ENCODE measurements around the gene AMPH.
"Not testable (repeated sequence)": the region's sequence is repeated elsewhere in the genome, so short reads cannot be mapped to it uniquely, and the experiment has no call there.

Gene AMPH

DNA sequence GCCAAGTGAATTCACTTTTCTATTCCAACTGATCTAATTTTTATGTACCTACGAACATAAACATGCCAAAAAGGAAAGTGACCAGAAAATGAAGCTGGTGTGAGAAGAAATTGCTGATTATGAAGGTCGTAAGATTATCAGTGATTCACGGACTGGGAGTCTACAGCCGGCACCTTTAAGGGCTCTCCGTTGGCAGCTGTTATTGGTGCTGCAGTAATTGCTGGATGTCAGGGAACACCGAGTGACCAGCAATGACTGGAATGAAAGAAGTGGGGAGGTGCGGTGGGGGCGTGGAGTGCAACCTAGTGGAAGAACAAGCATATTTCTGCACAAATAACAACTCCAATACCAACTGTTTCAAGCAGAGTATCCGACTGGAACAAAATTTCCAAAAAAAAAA is 247.9 kb downstream of the AMPH start:
- no peak for DNase-seq

DNA sequence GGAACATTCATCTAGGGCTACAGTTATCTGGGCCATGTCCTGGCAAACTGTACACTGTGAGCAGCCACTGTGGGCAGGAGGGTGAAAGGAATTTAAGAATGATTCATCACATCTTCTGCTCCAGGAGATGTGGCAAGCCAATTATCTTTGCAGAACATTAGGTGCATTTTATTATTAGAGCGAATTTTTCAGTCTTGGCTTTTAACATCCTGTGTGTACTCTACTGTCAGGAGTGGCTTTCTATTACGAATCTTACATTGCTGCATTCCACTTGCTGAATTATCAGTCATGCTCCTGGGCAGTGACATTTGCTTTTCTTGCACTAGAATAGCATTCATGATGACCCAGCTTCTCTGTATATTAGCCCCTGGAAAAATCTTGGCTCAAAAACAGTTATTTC is 248.5 kb downstream of the AMPH start:
- DNase-seq, result no peak

DNA sequence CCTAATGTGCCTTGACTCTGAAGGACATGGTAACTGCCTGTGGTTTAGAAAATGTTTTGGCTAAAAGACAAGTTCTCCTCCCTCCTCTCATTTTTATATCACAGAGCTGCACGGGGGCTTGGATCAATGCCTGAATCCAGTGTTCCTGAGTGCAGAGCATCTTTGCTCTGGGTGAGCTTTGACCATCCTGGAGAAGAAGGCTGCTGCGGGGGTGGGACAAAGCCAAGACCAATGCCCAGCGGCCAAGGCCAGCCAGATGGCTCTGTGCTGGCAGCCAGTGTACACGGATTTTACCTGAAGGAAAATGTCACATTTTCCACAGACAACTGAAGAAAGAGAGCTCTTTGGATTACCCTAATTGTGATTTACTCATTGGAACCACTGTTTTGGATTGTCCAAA is 255.7 kb downstream of the AMPH start:
- no peak for DNase-seq

DNA sequence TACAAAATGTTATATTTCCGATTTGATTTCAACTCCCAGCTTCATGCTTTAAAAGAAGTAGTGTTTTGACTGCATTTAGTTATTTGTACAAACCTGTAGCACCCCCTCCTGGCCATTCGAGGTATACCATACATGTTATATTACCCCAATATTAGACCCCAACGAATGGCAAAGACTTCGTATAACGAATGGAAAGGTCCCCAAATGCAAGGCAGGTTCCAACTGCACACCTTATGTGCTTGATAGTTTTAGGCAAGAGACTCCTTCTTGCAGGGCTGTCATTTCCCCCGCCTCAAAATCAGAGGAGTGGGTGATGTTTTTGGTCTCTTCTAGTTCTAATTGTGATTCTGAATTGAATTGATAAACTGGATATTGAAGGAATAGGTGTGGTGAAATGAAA is 256.7 kb downstream of the AMPH start:
- DNase-seq, result no peak

DNA sequence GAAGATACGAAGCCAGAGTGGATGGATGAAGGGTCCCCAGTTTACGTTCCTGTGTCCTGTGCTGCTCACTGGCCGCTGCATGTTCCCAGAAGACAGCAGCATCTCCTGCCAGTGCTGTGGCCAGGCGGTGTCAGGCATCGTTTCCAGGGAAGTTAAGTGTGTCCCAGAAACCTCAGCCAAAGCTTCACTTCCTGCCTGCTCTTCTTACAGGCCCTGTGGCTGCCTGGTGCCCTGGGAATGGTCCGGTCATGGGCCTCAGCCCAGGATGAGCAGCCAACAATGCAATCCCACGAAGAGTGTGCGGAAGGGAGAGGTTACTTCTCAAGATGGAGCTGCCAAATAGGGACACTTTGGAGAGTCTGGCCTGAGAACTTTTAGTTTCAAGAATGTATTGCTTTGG is 258.0 kb downstream of the AMPH start:
- no peak for DNase-seq

DNA sequence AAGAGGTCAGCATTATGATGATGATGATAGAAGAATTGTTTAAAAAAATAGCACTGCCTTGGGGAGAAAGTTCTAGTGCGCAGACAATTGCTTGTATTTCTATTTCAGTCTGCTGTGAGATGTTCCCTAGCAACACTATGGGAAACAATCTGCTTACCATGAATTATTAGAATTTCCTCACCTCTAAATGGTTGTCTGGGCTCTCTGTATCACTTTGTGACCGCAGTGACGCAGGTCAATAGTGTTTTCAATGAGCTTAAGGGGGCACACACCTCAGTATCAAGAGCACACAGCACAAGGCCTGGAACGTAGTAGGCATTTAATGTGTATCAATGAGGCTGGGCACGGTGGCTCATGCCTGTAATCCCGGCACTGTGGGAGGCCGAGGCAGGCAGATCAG is 258.9 kb downstream of the AMPH start:
- DNase-seq, result no peak

DNA sequence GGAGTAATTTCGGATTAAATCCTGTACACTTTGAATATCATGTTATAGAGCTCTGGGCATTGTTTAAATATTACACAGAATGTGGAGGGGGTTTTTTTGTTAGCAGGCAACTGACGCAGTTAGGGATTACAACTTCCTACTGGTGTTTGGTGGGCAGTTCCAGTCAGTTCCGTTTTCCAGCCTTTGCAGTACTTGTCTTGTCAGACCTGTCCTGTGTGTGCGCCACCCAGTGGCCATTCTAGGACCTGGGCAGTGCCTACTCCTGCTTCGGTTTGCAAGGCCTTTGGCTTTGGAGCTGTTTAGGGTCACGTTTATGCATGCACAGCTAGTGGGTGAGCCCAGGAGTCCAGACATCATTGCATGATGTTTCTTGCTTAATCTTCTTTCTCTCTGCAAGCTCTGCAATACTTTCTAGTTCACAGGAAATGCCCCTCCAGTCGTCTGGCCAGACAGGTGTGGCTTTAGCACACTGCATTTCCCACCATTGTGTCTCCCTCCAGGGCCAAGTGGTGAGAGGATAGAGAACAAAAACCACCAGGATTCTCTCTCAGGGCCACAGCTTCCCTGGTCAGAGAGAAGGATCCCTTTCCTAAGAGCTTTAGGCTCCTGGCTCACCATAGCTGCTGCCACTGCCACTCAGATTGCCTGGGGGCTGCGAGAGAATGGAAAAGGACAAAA is 261.2 kb downstream of the AMPH start:
- DNase-seq, result no peak

DNA sequence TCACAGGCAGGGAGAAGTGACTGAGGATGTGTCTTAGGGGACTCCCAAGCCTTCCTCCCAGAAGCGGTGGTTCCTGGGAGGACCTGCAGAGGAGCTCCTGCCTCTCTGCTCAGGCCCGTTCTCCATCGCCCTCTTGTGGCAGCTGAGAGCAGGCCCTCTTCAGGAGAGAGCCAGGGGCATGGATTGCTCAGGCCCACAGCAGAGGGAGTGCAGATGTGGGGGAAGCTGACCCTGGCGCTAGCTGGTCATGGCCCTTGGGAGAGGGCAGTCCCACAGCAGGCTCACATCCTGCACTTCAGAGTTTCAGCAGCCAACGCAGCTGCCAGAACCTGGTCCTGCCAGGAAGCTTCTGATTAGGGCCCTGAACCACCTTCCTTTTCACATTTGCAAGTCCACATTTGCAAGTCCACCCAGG is 263.0 kb downstream of the AMPH start:
- DNase-seq, result peak; percentile 32

DNA sequence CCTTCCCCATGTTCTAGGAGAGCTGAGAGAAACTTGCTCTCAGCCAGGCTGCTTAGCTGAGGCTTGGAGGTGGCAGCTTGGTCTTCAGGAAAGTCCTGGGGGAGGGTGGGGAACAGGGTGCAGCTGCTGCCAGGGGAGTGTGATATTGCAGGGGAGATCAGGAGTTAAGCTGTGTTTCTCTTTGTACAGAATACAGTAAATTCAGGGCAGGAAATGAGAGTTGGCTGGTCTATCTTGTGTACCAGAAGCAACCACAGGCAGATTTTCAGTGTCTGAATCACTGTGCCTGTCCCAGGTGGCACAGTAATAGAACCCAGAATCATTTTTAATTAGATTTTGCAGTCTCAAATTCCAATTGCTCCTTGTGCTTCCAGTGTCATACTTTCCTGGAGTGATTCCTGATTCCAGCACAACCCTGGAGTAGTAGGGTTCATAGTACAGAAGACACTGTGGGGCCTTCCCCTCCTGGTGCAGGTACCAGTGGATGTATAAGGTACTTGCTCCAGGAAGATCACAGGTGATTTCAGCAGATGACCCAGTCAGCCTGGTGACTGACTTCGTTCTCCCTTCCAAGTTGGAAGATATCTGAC is 263.8 kb downstream of the AMPH start:
- no peak for DNase-seq

DNA sequence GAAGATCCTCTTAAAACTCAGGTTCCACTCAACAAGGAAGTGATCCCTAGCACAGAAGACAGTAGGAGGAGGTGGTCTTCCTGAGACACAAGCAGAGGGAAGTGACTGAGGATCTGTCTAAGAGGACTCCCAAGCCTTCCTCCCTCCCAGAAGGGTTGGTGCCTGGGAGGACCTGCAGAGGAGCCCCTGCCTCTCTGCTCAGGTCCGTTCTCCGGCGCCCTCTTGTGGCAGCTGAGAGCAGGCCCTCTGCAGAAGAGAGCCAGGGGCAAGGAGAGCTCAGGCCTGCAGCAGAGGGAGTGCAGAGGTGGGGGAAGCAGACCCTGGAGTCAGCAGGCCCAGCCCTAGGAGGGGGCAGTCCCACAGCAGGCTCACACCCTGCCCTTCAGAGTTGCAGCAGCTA is 267.8 kb downstream of the AMPH start:
- not testable (repeated sequence) for DNase-seq

DNA sequence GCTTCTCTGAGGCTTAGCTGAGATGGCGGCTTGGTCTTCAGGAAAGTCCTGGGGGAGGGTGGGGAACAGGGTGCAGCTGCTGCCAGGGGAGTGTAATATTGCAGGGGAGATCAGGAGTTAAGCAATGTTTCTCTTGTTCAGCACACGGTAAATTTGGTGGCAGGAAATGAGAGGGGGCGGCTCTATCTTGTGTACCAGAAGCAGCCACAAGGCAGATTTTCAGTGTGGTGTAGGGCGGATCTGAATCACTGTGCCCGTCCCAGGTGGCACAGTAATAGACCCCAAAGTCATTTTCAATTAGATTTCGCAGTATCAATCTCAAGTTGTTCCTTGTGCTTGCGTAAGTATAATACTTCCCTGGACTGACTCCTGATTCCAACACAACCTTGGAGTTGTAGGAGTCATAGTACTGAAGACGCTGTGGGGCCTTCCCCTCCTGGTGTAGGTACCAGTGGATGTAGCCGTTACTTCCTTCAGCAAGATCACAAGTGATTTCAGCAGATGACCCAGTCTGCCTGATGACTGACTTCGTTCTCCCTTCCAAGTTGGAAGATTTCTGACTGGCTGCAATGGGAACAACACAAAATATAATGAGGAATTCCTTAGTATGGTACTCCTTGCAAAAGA is 268.4 kb downstream of the AMPH start:
- DNase-seq, result not testable (repeated sequence)

DNA sequence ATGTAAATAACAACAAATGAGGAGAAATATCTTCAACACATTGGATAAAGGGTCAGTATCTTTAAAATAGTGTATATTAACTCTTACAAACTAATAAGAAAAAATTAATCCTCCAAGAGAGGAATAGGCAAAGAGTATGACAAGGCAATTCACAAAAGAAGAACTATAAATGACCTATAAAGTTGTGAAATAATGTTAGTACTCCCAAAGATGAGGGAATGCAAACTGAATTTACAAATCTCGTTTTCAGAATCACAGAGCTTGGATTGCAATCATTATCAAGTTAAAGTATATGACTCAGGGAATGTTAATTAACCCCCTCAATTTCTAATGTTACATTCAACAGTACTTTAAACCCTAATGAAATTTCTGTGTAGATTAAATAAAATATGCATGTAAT is 270.4 kb downstream of the AMPH start:
- DNase-seq, result no peak

DNA sequence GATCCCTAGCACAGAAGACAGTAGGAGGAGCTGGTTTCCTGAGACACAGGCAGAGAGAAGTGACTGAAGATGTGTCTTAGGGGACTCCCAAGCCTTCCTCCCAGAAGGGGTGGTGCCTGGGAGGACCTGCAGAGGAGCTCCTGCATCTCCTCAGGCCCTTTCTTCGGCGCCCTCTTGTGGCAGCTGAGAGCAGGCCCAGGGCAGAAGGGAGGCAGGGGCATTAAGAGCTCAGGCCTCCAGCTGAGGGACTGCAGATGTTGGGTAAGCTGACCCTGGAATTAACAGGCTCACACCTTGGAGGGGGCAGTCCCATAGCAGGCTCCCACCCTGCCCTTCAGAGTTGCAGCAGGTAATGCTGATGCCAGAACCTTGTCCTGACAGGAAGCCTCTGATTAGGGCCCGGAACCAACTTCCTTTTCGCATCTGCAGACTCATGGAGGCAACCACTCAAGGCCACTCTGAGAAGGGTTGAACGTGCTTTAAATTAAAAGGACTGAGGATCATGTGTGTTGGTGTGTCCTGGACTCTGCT is 272.0 kb downstream of the AMPH start:
- DNase-seq, result not testable (repeated sequence)

DNA sequence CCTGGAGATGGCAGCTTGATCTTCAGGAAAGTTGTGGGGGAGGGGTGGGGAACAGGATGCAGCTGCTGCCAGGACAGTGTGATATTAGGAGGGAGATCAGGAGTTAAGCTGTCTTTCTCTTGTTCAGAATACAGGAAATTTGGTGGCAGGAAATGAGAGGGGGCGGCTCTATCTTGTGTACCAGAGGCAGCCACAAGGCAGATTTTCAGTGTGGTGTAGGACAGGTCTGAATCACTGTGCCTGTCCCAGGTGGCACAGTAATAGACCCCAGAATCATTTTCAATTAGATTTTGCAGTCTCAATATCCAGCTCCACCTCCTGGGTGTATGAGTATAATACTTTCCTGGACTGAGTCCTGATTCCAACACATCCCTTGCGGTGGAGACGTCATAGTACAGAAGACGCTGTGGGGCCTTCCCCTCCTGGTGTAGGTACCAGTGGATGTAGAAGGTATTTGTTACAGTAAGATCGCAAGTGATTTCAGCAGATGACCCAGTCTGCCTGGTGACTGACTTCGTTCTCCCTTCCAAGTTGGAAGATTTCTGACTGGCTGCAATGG is 272.8 kb downstream of the AMPH start:
- not testable (repeated sequence) for DNase-seq

DNA sequence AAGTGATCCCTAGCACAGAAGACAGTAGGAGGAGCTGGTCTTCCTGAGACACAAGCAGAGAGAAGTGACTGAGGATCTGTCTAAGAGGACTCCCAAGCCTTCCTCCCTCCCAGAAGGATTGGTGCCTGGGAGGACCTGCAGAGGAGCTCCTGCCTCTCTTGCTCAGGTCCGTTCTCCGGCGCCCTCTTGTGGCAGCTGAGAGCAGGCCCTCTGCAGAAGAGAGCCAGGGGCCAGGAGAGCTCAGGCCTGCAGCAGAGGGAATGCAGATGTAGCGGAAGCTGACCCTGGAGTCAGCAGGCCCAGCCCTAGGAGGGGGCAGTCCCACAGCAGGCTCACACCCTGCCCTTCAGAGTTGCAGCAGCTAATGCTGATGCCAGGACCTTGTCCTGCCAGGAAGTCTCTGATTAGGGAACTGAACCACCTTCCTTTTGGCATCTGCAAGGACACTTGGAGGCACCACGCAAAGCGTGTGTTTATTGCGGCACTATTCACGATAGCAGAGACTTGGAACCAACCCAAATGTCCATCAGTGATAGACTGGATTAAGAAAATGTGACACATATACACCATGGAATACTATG is 276.8 kb downstream of the AMPH start:
- not testable (repeated sequence) for DNase-seq

DNA sequence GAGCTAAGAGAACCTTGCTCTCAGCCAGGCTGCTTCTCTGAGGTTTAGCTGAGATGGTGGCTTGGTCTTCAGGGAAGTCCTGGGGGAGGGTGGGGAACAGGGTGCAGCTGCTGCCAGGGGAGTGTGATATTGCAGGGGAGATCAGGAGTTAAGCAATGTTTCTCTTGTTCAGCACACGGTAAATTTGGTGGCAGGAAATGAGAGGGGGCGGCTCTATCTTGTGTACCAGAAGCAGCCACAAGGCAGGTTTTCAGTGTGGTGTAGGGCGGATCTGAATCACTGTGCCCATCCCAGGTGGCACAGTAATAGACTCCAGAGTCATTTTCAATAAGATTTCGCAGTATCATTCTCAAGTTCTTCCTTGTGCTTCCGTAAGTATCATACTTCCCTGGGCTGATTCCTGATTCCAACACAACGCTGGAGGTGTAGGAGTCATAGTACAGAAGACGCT is 277.7 kb downstream of the AMPH start:
- DNase-seq, result not testable (repeated sequence)

DNA sequence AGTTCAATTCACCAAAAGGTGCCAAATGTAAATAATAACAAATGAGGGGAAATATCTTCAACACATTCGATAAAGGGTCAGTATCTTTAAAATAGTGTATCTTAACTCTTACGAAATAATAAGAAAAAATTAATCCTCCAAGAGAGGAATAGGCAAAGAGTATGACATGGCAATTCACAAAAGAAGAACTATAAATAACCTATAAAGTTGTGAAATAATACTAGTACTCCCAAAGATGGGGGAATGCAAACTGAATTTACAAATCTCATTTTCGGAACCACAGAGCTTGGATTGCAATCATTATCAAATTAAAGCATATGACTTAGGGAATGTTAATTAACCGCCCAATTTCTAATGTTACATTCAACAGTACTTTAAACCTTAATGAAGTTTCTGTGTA is 279.6 kb downstream of the AMPH start:
- no peak for DNase-seq

DNA sequence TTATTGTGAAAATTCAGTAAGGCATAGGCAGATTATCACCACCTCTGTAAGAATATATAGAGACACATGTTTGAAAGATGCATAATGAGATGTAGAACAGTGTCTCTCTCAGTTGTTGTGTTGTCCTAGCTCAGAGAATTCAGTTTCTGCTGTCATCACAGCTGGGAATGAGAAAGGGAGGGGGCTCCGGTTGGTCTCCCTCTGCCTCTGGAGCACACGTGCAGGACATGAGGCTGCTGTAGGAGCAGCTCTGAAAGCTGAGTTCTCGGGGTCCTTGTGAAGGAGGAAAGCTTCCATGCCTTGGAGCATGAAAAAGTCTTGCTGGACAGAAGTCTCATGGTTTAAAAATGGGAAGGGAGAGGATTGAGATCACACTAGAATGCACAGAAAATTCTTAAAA is 280.4 kb downstream of the AMPH start:
- not testable (repeated sequence) for DNase-seq

DNA sequence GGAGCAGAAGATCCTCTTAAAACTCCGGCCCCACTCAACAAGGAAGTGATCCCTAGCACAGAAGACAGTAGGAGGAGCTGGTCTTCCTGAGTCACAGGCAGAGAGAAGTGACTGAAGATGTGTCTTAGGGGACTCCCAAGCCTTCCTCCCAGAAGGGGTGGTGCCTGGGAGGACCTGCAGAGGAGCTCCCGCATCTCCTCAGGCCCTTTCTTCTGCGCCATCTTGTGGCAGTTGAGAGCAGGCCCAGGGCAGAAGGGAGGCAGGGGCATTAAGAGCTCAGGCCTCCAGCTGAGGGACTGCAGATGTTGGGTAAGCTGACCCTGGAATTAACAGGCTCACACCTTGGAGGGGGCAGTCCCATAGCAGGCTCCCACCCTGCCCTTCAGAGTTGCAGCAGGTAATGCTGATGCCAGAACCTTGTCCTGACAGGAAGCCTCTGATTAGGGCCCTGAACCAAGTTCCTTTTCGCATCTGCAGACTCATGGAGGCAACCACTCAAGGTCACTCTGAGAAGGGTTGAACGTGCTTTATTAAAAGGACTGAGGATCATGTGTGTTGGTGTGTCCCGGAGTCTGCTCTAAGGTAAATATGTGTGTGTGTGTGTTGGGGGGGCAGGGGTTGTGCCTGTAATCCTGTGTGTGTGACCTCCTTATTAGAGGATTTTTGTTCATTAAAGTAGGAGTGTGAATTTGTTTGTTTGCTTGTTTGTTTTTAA is 281.1 kb downstream of the AMPH start:
- not testable (repeated sequence) for DNase-seq

DNA sequence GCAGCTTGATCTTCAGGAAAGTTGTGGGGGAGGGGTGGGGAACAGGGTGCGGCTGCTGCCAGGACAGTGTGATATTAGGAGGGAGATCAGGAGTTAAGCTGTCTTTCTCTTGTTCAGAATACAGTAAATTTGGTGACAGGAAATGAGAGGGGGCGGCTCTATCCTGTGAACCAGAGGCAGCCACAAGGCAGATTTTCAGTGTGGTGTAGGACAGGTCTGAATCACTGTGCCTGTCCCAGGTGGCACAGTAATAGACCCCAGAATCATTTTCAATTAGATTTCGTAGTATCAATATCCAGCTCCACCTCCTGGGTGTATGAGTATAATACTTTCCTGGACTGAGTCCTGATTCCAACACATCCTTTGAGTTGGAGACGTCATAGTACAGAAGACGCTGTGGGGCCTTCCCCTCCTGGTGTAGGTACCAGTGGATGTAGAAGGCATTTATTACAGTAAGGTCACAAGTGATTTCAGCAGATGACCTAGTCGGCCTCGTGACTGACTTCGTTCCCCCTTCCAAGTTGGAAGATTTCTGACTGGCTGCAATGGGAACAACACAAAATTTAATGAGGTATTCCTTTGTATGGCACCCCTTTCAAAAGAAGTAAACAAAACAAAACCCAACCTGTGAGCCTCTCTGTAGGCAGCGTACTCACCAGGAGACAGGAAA is 281.9 kb downstream of the AMPH start:
- DNase-seq, result not testable (repeated sequence)

DNA sequence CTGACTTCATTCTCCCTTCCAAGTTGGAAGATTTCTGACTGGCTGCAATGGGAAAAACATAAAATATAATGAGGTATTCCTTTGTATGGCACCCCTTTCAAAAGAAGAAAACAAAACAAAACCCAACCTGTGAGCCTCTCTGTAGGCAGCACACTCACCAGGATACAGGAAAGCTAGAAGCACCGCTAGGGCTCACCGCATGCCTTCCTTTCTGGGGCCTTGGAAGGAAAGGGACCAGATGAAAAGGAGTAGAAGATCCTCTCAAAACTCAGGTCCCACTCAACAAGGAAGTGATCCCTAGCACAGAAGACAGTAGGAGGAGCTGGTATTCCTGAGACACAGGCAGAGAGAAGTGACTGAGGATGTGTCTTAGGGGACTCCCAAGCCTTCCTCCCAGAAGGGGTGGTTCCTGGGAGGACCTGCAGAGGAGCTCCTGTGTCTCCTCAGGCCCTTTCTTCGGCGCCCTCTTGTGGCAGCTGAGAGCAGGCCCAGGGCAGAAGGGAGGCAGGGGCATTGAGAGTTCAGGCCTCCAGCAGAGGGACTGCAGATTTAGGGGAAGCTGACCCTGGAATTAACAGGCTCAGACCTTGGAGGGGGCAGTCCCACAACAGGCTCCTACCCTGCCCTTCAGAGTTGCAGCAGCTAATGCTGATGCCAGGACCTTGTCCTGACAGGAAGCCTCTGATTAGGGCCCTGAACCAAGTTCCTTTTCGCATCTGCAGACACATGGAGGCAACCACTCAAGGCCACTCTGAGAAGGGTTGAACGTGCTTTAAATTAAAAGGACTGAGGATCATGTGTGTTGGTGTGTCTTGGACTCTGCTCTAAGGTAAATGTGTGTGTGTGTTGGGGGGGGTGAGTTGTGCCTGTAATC is 285.6 kb downstream of the AMPH start:
- peak; percentile 15 for DNase-seq
